Neural cell (in vitro differentiated cells): ENCODE measurements around the gene SSC5D. TPM values are rescaled to one million over a fixed set of nuclear protein-coding genes. Genes with fewer than 3 reads are reported as not detected.

Experiments
- H2AFZ ChIP-seq: fragments of 200-600, 300-800 bp; sonication (generic), shearing (Covaris generic); 2 replicates; pipeline ENCODE4 v1.6.0; 2014; ENCODE audit warnings: low read depth, mild to moderate bottlenecking, antibody characterized with exemption, low read length, moderate library complexity
- H3F3A ChIP-seq: fragments of 200-600 bp; shearing (Covaris generic); 2 replicates; pipeline ENCODE4 v1.6.1; 2016; ENCODE audit warnings: mild to moderate bottlenecking, moderate library complexity, mixed read lengths, antibody characterized with exemption, low read length; ENCODE audit not compliant: insufficient read depth, poor library complexity, severe bottlenecking
- H3K27ac ChIP-seq: fragments of 200-600, 300-800 bp; sonication (generic), shearing (Covaris generic); 2 replicates; pipeline ENCODE4 v1.5.1; 2014; ENCODE audit warnings: mild to moderate bottlenecking, low read length, moderate library complexity
- H3K27me3 ChIP-seq: fragments of 300-800, 200-600 bp; sonication (generic), shearing (Covaris generic); 2 replicates; pipeline ENCODE4 v1.6.0; 2014; ENCODE audit warnings: mild to moderate bottlenecking, low read depth, low read length, moderate library complexity; ENCODE audit not compliant: insufficient read depth
- H3K36me3 ChIP-seq: fragments of 300-800, 200-600 bp; sonication (generic), shearing (Covaris generic); 2 replicates; pipeline ENCODE4 v1.5.1; 2014; ENCODE audit warnings: mild to moderate bottlenecking, antibody characterized with exemption, low read length, moderate library complexity; ENCODE audit not compliant: insufficient read depth
- H3K4me2 ChIP-seq: fragments of 300-800, 200-600 bp; sonication (generic), shearing (Covaris generic); 2 replicates; pipeline ENCODE4 v1.6.0; 2014; ENCODE audit warnings: mild to moderate bottlenecking, low read length
- H3K4me3 ChIP-seq: fragments of 300-800, 200-600 bp; sonication (generic), shearing (Covaris generic); 2 replicates; pipeline ENCODE4 v1.5.1; 2014; ENCODE audit warnings: mild to moderate bottlenecking, low read length, moderate library complexity
- H3K79me2 ChIP-seq: fragments of 200-600 bp; shearing (Covaris generic); replicated peaks from 2 replicates; pipeline ENCODE4 v1.6.0; 2014; ENCODE audit warnings: mild to moderate bottlenecking, low read length, moderate library complexity; ENCODE audit not compliant: insufficient read depth
- H3K9ac ChIP-seq: fragments of 300-800, 200-600 bp; sonication (generic), shearing (Covaris generic); 2 replicates; pipeline ENCODE4 v1.6.1; 2016; ENCODE audit warnings: mild to moderate bottlenecking, low read length, mixed read lengths
- H3K9me2 ChIP-seq: fragments of 200-600 bp; shearing (Covaris generic); 2 replicates; pipeline ENCODE4 v1.6.1; 2016; ENCODE audit warnings: mild to moderate bottlenecking, low read length, mixed read lengths; ENCODE audit not compliant: insufficient read depth
- H3K9me3 ChIP-seq: fragments of 200-600, 300-800 bp; sonication (generic), shearing (Covaris generic); 2 replicates; pipeline ENCODE4 v1.6.1; 2016; ENCODE audit warnings: mild to moderate bottlenecking, mixed run types, low read length, moderate library complexity, mixed read lengths
- H4K20me1 ChIP-seq: fragments of 200-600 bp; shearing (Covaris generic); 2 replicates; pipeline ENCODE4 v1.6.1; 2016; ENCODE audit warnings: mild to moderate bottlenecking, mixed run types; ENCODE audit not compliant: insufficient read depth
- CTCF ChIP-seq: fragments of 450-650 bp; IDR thresholded peaks from 2 replicates; pipeline ENCODE4 v1.5.1; 2014; ENCODE audit warnings: antibody characterized with exemption, mild to moderate bottlenecking, moderate library complexity; ENCODE audit not compliant: poor library complexity, severe bottlenecking
- EP300 ChIP-seq: fragments of 450-650 bp; conservative IDR thresholded peaks from 2 replicates; pipeline ENCODE4 v1.6.1; 2014; ENCODE audit warnings: antibody characterized with exemption, mild to moderate bottlenecking, moderate library complexity; ENCODE audit not compliant: poor library complexity, severe bottlenecking
- EZH2 ChIP-seq: fragments of 200-600, 300-800 bp; shearing (Covaris generic), sonication (generic); IDR thresholded peaks from 2 replicates; pipeline ENCODE4 v1.6.1; 2014; ENCODE audit warnings: antibody characterized with exemption, low read length, borderline replicate concordance, mild to moderate bottlenecking; ENCODE audit not compliant: insufficient read depth, poor library complexity, severe bottlenecking
- MXI1 ChIP-seq: fragments of 450-650 bp; conservative IDR thresholded peaks from 2 replicates; pipeline ENCODE4 v1.6.1; 2014; ENCODE audit warnings: antibody characterized with exemption, mild to moderate bottlenecking; ENCODE audit not compliant: poor library complexity, severe bottlenecking
- POLR2AphosphoS5 ChIP-seq: IDR thresholded peaks from 2 replicates; pipeline ENCODE4 v1.6.1; 2012
- RAD21 ChIP-seq: fragments of 450-650 bp; conservative IDR thresholded peaks from 2 replicates; pipeline ENCODE4 v1.6.1; 2014; ENCODE audit warnings: antibody characterized with exemption, mild to moderate bottlenecking, moderate library complexity
- REST ChIP-seq: IDR thresholded peaks from 2 replicates; pipeline ENCODE4 v1.6.1; 2012; ENCODE audit warnings: borderline replicate concordance
- SMC3 ChIP-seq: fragments of 450-650 bp; conservative IDR thresholded peaks from 2 replicates; pipeline ENCODE4 v1.6.1; 2014; ENCODE audit warnings: antibody characterized with exemption, mild to moderate bottlenecking, moderate library complexity; ENCODE audit not compliant: poor library complexity
- TAF1 ChIP-seq: IDR thresholded peaks from 2 replicates; pipeline ENCODE4 v1.6.1; 2012; ENCODE audit warnings: low read depth
- polyA plus RNA-seq: library from polyadenylated mRNA; depleted of rRNA; stranded (reverse); fragments of >200 nt; gene quantifications from 2 replicates; pipeline ENCODE4 v1.2.3, GENCODE V29; 2014

SSC5D gene
- polyA plus RNA-seq, 1 donor from 2014 or later = 0.45 TPM

GRCh38 chr19:55473225-55474012, 14.8 kb upstream of the SSC5D start:
- H2AFZ ChIP-seq = no peak overlapping the region
- peaks cover 8% of the 10 kb centered on the region for H3K79me2 ChIP-seq
- H3K36me3 ChIP-seq = no peaks in the 10 kb centered on the region
- H3K4me2 ChIP-seq = no peak overlapping the region
- no peaks in the 10 kb centered on the region for H3K9me3 ChIP-seq
- TF ChIP-seq EP300 (no peak), RAD21 (no peak), TAF1 (no peak), CTCF (no peak), SMC3 (no peak), MXI1 (no peak), POLR2AphosphoS5 (no peak), EZH2 (no peak), REST (no peak)
- H4K20me1 ChIP-seq = no peaks in the 10 kb centered on the region
- no peak overlapping the region for H3K4me3 ChIP-seq
- no peaks in the 10 kb centered on the region for H3K9me2 ChIP-seq
- H3K27ac ChIP-seq = no peak overlapping the region
- no peaks in the 10 kb centered on the region for H3F3A ChIP-seq
- H3K9ac ChIP-seq = no peak overlapping the region
- H3K27me3 ChIP-seq = no peaks in the 10 kb centered on the region

- TF ChIP-seq MXI1 (no peak), EZH2 (no peak), EP300 (no peak), POLR2AphosphoS5 (no peak), SMC3 (no peak), CTCF (no peak), TAF1 (no peak), REST (no peak), RAD21 (no peak)
- no peaks in the 10 kb centered on the region for H3K36me3 ChIP-seq
- no peak overlapping the region for H3K4me2 ChIP-seq
- H3F3A ChIP-seq = no peaks in the 10 kb centered on the region
- no peak overlapping the region for H3K9ac ChIP-seq
- no peaks in the 10 kb centered on the region for H3K27me3 ChIP-seq
- H3K27ac ChIP-seq = no peak overlapping the region
- no peak overlapping the region for H2AFZ ChIP-seq
- no peaks in the 10 kb centered on the region for H3K9me2 ChIP-seq
- peaks cover 8% of the 10 kb centered on the region for H3K79me2 ChIP-seq
- H3K9me3 ChIP-seq = no peaks in the 10 kb centered on the region
- no peak overlapping the region for H3K4me3 ChIP-seq
- no peaks in the 10 kb centered on the region for H4K20me1 ChIP-seq
Observed at GRCh38 chr19:55474269-55475265, 13.7 kb upstream of the SSC5D start.
